Right lobe of liver (tissue), 4 donors: ENCODE results near the gene PRKAR1A.

Source experiments
- CTCF ChIP-seq, 4 donors: fragments of 200-600 bp in 3 of 4; fragments of 450-650 bp in 1 of 4; IDR thresholded peaks; one replicate each; pipeline versions ENCODE4 v1.5.1 to v1.8.0; 2016 to 2022; ENCODE audit warnings: antibody characterized with exemption in 4 of 4, mild to moderate bottlenecking in 2 of 4
- POLR2A ChIP-seq: fragments of 450-650 bp; IDR thresholded peaks from one replicate; pipeline ENCODE4 v1.6.1; 2017; ENCODE audit warnings: antibody characterized with exemption, mild to moderate bottlenecking
- donor health status: DM: no; HTN: no; CAD: no.
- donor health status: DM: no; HTN: no; CAD: no.
- donor health status: DM: no; HTN: yes; CAD: no.

GRCh38 chr17:68531252-68531651, 19.0 kb downstream of the PRKAR1A start:
- TF ChIP-seq CTCF (IDR thresholded peaks at IDR 0.05) = no peak
- no peak for TF ChIP-seq POLR2A
